ENCODE data around the gene SOST. TPM values are rescaled to one million over a fixed set of nuclear protein-coding genes. Genes with fewer than 3 reads are reported as not detected.

SOST gene
- total RNA-seq, 3 donors from 2014 or later = not detected

GRCh38 chr17:43732958-43733357, 25.6 kb downstream of the SOST start:
- no peak for TF ChIP-seq CTCF (IDR thresholded peaks at IDR 0.05)
- no peak for ATAC-seq
- no peaks in the 10 kb centered on the region for H3K9me3 ChIP-seq
- H3K4me3 ChIP-seq = no peak overlapping the region
- H3K4me1 ChIP-seq (ENCODE audit: low read depth) = no peaks in the 10 kb centered on the region
- intact Hi-C loops (cut with DNase I, micrococcal nuclease) = no loop called here
- no peak for DNase-seq
- H3K36me3 ChIP-seq (ENCODE audit: low read depth) = no peaks in the 10 kb centered on the region

GRCh38 chr17:43728081-43728480, 30.5 kb downstream of the SOST start:
- intact Hi-C loops (cut with DNase I, micrococcal nuclease) = no loop called here
- Histone ChIP-seq H3K4me1 (ENCODE audit: low read depth) (no peaks in the 10 kb centered on the region), H3K9me3 (no peaks in the 10 kb centered on the region), H3K4me3 (no peak overlapping the region), H3K36me3 (ENCODE audit: low read depth) (no peaks in the 10 kb centered on the region)
- no peak for TF ChIP-seq CTCF (IDR thresholded peaks at IDR 0.05)
- DNase-seq = no peak
- ATAC-seq = no peak

- intact Hi-C loops (cut with DNase I, micrococcal nuclease) = no loop called here
- Histone ChIP-seq H3K4me1 (ENCODE audit: low read depth) (no peaks in the 10 kb centered on the region), H3K36me3 (ENCODE audit: low read depth) (no peaks in the 10 kb centered on the region), H3K4me3 (no peak overlapping the region), H3K9me3 (no peaks in the 10 kb centered on the region)
- no peak for DNase-seq
- TF ChIP-seq CTCF (IDR thresholded peaks at IDR 0.05) = no peak
- no peak for ATAC-seq
Measured at GRCh38 chr17:43723697-43724359, 34.8 kb downstream of the SOST start.

- intact Hi-C loops (cut with DNase I, micrococcal nuclease) = no loop called here
- ATAC-seq (no peak), DNase-seq (no peak)
- no peaks in the 10 kb centered on the region for H3K4me1 ChIP-seq (ENCODE audit: low read depth)
- H3K36me3 ChIP-seq (ENCODE audit: low read depth) = no peaks in the 10 kb centered on the region
- TF ChIP-seq CTCF (IDR thresholded peaks at IDR 0.05) = no peak
- H3K9me3 ChIP-seq = no peaks in the 10 kb centered on the region
- H3K4me3 ChIP-seq = no peak overlapping the region
Measured at GRCh38 chr17:43722870-43723665, 35.5 kb downstream of the SOST start.

- no peak for DNase-seq
- H3K4me1 ChIP-seq (ENCODE audit: low read depth) = no peaks in the 10 kb centered on the region
- no peak for TF ChIP-seq CTCF (IDR thresholded peaks at IDR 0.05)
- no peaks in the 10 kb centered on the region for H3K36me3 ChIP-seq (ENCODE audit: low read depth)
- intact Hi-C loops (cut with DNase I, micrococcal nuclease) = no loop called here
- no peak overlapping the region for H3K4me3 ChIP-seq
- no peaks in the 10 kb centered on the region for H3K9me3 ChIP-seq
- no peak for ATAC-seq
Measured at GRCh38 chr17:43722269-43722619, 36.3 kb downstream of the SOST start.
